Lower leg skin (tissue), 4 donors: ENCODE measurements around the gene MSMP. TPM values are rescaled to one million over a fixed set of nuclear protein-coding genes. Genes with fewer than 3 reads are reported as not detected.

Source experiments
- DNase-seq, 2 donors: peaks; one replicate each; pipeline ENCODE4 v3.0.0-alpha.2; 2019; ENCODE audit warnings: low spot score in 2 of 2
- H3K4me3 ChIP-seq: fragments of 200-600 bp; sonication (generic); 2 replicates; pipeline ENCODE4 v1.5.1; 2017; ENCODE audit warnings: mild to moderate bottlenecking, low read depth; ENCODE audit not compliant: poor library complexity, severe bottlenecking
- POLR2A ChIP-seq, 2 donors: fragments of 450-650 bp; IDR thresholded peaks; one replicate each; pipeline ENCODE4 v1.6.1; 2016 to 2017; ENCODE audit warnings: antibody characterized with exemption in 2 of 2, mild to moderate bottlenecking in 1 of 2, moderate library complexity in 1 of 2
- WGBS, 2 donors: methylation state at CpG; one replicate each; pipeline ENCODE4 v1.1.5; 2018; 5-methylcytosine and 5-hydroxymethylcytosine counted together
- intact Hi-C: fragments of 100-400 bp; cut with DNase I; formaldehyde crosslinking; loops from one replicate; pipeline ENCODE4 v1.15.0; 2023; ENCODE audit warnings: low total_unique reads
- total RNA-seq, 4 donors: library from RNA; depleted of rRNA; stranded (reverse); fragments of >200 nt; gene quantifications; one replicate each; pipeline ENCODE4 v1.1.0, GENCODE V29; 2016
- TF ChIP-seq, protein P1 (sequence below), 3 donors: fragments of 450-650 bp; IDR thresholded peaks; one replicate each; pipeline ENCODE4 v1.5.1; 2016; ENCODE audit warnings: antibody characterized with exemption in 3 of 3, mild to moderate bottlenecking in 3 of 3, moderate library complexity in 2 of 3

The MSMP gene
- total RNA-seq, 4 donors from 2014 or later: 0.55 to 2.8 TPM; not detected in 2

DNA sequence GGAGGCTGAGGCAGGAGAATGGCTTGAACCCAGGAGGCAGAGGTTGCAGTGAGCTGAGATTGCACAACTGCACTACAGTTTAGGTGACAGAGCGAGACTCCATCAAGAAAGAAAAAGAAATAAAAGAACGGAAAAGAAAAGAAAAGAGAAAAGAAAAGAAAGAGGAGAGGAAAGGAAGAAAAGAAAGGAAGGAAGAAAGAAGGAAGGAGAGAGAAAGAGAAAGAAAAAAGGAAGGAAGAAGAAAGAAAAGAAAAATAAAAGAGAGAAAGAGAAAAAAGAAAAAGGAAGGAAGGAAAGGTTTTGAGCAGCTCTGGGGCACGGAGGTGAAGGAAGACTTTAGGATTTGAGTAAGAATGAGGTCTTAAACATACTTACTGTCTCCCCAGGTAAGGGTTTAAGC, 40.5 kb downstream of the MSMP start:
- no peak overlapping the region for H3K4me3 ChIP-seq
- TF ChIP-seq, protein P1, sequence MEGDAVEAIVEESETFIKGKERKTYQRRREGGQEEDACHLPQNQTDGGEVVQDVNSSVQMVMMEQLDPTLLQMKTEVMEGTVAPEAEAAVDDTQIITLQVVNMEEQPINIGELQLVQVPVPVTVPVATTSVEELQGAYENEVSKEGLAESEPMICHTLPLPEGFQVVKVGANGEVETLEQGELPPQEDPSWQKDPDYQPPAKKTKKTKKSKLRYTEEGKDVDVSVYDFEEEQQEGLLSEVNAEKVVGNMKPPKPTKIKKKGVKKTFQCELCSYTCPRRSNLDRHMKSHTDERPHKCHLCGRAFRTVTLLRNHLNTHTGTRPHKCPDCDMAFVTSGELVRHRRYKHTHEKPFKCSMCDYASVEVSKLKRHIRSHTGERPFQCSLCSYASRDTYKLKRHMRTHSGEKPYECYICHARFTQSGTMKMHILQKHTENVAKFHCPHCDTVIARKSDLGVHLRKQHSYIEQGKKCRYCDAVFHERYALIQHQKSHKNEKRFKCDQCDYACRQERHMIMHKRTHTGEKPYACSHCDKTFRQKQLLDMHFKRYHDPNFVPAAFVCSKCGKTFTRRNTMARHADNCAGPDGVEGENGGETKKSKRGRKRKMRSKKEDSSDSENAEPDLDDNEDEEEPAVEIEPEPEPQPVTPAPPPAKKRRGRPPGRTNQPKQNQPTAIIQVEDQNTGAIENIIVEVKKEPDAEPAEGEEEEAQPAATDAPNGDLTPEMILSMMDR (IDR thresholded peaks at IDR 0.05): no peak
- no peak for TF ChIP-seq POLR2A (IDR thresholded peaks at IDR 0.05)
- intact Hi-C loops: no loop called here
- 93% methylated on average over 3 of the region's 3 CpGs for WGBS, 2 donors
- no peak for DNase-seq

DNA sequence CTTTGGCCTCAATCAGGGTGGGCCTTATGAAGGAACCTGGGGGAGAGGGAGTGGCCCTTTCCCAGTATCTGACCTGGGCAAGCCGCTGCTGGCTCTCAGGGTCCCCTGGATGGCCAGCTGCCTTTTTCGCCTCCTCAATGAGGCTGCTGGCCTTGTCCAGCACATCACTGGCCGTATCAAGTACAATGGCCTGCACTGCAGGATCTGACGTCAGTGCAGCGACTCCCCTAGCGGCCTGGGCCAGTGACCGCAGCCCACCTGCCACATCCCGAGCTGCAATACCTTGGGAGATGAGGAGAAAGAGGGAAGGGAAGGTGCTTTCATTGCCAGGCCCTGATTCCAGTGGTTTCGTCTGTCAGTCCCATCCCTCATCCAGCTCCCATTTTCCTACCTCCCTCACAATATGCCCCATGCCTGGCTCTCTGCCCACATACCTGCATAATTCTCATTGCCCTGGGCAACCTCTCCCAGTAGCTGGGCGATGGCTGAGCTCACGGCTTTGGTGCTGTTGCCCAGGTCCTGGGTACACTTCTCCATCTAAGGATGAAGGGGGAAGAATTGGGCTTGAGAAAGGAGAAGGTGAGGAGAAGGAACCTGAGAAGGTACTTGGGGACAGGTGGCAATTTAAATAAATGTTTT, 41.2 kb downstream of the MSMP start:
- H3K4me3 ChIP-seq: no peak overlapping the region
- 86 to 87% methylated on average over 11 of the region's 11 CpGs for WGBS, 2 donors
- no peak for TF ChIP-seq POLR2A (IDR thresholded peaks at IDR 0.05)
- TF ChIP-seq, protein P1 (IDR thresholded peaks at IDR 0.05): no peak
- intact Hi-C loops: no loop called here
- DNase-seq: no peak

DNA sequence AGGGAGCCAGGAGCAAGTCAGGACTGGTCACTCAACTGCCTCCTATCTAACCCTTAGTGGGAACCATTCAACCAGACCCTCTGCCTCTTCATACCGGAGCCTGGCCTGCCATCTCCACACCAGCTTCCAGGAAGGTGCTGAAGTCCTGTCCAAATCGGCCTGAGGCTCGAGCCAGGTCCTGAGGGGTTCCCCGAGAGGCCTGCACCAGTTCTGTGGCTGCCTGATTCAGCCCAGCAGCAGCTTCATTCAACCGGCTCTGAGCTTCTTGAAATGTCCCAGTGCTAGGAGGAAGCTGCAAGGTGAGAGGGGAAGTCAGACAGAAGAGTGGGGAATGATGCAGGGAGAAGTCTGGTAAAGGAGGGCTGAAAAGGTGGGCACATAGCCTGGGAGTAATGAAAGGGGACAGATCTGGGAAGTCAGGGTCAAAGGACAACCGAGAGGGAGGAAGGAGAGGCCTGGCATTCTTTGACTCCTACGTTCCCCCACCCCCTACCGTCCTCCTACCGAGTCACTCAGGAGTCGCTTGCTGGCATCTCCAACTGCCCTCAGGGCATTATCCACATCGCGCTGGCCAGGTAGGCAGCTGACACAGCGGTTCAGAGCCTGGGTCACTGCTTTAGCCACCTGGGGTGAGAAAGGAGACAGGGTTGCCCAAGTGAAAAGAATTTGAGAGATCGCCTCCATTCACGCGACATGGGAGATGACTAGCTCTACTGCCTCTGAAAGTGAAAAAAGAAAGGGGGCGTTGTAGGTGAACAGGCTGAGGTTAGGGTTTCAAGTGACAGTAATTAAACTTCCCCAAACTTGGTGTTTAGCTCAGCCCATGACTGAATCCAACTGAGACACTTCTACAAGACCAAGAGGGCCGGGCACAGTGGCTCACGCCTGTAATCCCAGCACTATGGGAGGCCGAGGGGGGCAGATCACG, 42.3 kb downstream of the MSMP start:
- WGBS, 2 donors: 77 to 81% methylated on average over 21 of the region's 21 CpGs
- H3K4me3 ChIP-seq: no peak overlapping the region
- DNase-seq: no peak
- intact Hi-C loops: no loop called here
- TF ChIP-seq, protein P1 (IDR thresholded peaks at IDR 0.05): no peak
- no peak for TF ChIP-seq POLR2A (IDR thresholded peaks at IDR 0.05)

DNA sequence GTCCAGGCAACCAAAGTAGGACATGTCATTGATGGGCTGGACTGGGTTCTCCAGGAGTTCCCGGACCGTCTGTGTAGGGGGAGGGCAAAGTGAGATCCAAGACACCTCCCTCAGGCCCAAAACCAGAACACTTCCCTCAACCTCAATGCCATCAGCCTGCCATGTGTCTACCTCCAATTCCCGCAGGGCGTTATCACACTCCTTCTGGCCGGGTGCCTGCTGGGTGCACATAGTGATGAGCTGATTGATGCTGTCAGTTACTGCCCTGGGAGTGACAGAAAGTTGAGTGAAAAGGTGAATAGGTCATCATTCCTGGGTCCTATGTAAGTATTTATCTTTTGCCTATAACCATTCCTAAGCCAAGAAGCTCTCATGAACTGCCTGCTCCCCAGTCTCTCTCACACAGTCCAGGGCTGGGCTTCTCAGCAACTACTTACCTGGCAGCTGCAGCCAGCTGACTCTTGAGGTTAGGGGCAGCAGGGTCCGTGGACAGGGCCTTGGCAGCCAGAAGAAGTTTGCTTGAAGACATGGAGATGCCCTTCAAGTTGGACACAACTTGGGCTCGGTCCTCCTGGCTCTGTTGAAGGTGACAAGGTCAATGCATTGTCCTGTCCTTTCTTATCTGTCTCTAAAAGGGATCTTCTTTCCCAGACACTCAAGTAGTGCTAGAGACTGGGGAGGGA, 43.1 kb downstream of the MSMP start:
- intact Hi-C loops: no loop called here
- 80 to 84% methylated on average over 7 of the region's 7 CpGs for WGBS, 2 donors
- no peak overlapping the region for H3K4me3 ChIP-seq
- TF ChIP-seq, protein P1 (IDR thresholded peaks at IDR 0.05): no peak
- TF ChIP-seq POLR2A (IDR thresholded peaks at IDR 0.05): no peak
- no peak for DNase-seq

DNA sequence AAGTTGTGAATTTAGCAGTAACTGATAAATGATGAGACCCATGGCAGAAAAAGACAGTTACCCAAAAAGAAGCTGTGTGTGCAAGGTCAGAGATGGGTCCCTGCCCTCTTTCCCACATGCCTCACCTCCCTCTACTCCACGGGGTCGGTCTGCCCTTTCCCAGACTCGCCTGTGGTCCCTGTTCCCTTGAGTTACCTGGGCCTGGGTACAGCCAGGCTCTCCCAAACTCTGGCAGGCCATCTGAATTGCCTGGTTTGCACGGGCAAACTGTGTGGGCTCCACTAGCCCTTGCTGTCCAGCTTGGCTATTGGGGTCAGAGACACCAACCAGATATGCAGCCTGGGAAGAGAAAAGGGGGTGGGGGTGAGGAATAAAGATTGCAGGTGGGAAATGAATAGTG, 45.9 kb downstream of the MSMP start:
- 96 to 99% methylated on average over 4 of the region's 4 CpGs for WGBS, 2 donors

More for the DNA sequence above, 45.9 kb downstream of the MSMP start:
- TF ChIP-seq POLR2A (IDR thresholded peaks at IDR 0.05): no peak
- TF ChIP-seq, protein P1 (IDR thresholded peaks at IDR 0.05): no peak
- H3K4me3 ChIP-seq: no peak overlapping the region
- DNase-seq: no peak
- intact Hi-C loops: no loop called here
